ENCODE results near the gene ADGRA1. TPM values are rescaled to one million over a fixed set of nuclear protein-coding genes. Genes with fewer than 3 reads are reported as not detected.
"Not testable (repeated sequence)": the region's sequence is repeated elsewhere in the genome, so short reads cannot be mapped to it uniquely, and the experiment has no call there.

Gene ADGRA1
- total RNA-seq, 1 donor from 2014 or later = 0.83 TPM

- DNase-seq (ENCODE audit: low spot score) (no peak), ATAC-seq (no peak)
Measured at GRCh38 chr10:133141144-133141957, 53.6 kb downstream of the ADGRA1 start.

- no peak for ATAC-seq
- no peak for DNase-seq (ENCODE audit: low spot score)
Measured at GRCh38 chr10:133141958-133142340, 54.2 kb downstream of the ADGRA1 start.

- DNase-seq (ENCODE audit: low spot score) (no peak), ATAC-seq (no peak)
Measured at GRCh38 chr10:133142523-133143199, 54.9 kb downstream of the ADGRA1 start.

- no peak for ATAC-seq
- DNase-seq (ENCODE audit: low spot score) = no peak
Measured at GRCh38 chr10:133143200-133143533, 55.4 kb downstream of the ADGRA1 start.

GRCh38 chr10:133143546-133143945 lies 55.8 kb downstream of the ADGRA1 start:
- DNase-seq (ENCODE audit: low spot score) (no peak), ATAC-seq (no peak)

GRCh38 chr10:133144771-133145170 lies 57.0 kb downstream of the ADGRA1 start:
- DNase-seq (ENCODE audit: low spot score) = no peak
- ATAC-seq = no peak

- ATAC-seq (no peak), DNase-seq (ENCODE audit: low spot score) (no peak)
Measured at GRCh38 chr10:133150226-133150625, 62.5 kb downstream of the ADGRA1 start.

- DNase-seq (ENCODE audit: low spot score) (no peak), ATAC-seq (no peak)
Measured at GRCh38 chr10:133150656-133151055, 62.9 kb downstream of the ADGRA1 start.

GRCh38 chr10:133151071-133151470 lies 63.3 kb downstream of the ADGRA1 start:
- not testable (repeated sequence) for ATAC-seq

GRCh38 chr10:133151543-133151972 lies 63.8 kb downstream of the ADGRA1 start:
- DNase-seq (ENCODE audit: low spot score) = no peak
- ATAC-seq = no peak

More at GRCh38 chr10:133151071-133151470, 63.3 kb downstream of the ADGRA1 start:
- not testable (repeated sequence) for DNase-seq (ENCODE audit: low spot score)

GRCh38 chr10:133154411-133154810 lies 66.7 kb downstream of the ADGRA1 start:
- ATAC-seq (no peak), DNase-seq (ENCODE audit: low spot score) (no peak)

GRCh38 chr10:133154996-133155778 lies 67.5 kb downstream of the ADGRA1 start:
- DNase-seq (ENCODE audit: low spot score) = no peak
- no peak for ATAC-seq

- ATAC-seq (no peak), DNase-seq (ENCODE audit: low spot score) (no peak)
Measured at GRCh38 chr10:133156674-133157579, 69.2 kb downstream of the ADGRA1 start.

GRCh38 chr10:133157662-133158436 lies 70.1 kb downstream of the ADGRA1 start:
- DNase-seq (ENCODE audit: low spot score) (no peak), ATAC-seq (no peak)

- ATAC-seq = no peak
- DNase-seq (ENCODE audit: low spot score) = no peak
Measured at GRCh38 chr10:133158437-133158755, 70.7 kb downstream of the ADGRA1 start.

GRCh38 chr10:133158756-133159610 lies 71.3 kb downstream of the ADGRA1 start:
- ATAC-seq (no peak), DNase-seq (ENCODE audit: low spot score) (no peak)

- ATAC-seq = no peak
- DNase-seq (ENCODE audit: low spot score) = no peak
Measured at GRCh38 chr10:133159611-133159949, 71.9 kb downstream of the ADGRA1 start.

- ATAC-seq = peak; percentile 39
- DNase-seq (ENCODE audit: low spot score) = no peak
Measured at GRCh38 chr10:133159950-133160825, 72.5 kb downstream of the ADGRA1 start, which contains the start of gene KNDC1. Gene KNDC1 (plus strand): TSS chr10:133160219. CDS start chr10:133160468, 249 bp downstream.
